Stimulated activated CD4-positive, alpha-beta T cell treated with anti-CD3 and anti-CD28 coated beads, Interleukin-1b, Interleukin-23, amount 100 ng/mL, for 1 hour (primary cell): ENCODE measurements around the gene CDC23.
"Not testable (repeated sequence)": the region's sequence is repeated elsewhere in the genome, so short reads cannot be mapped to it uniquely, and the experiment has no call there.

Experiments
- DNase-seq, 2 donors: peaks; one replicate each; pipeline ENCODE4 v3.0.0-alpha.2; 2020; ENCODE audit warnings: low read depth in 2 of 2

Gene CDC23

GRCh38 chr5:138212828-138213160 is 329 bp downstream of the CDC23 start:
- peak in 1 of 2 donors; percentile 1 for DNase-seq

DNA sequence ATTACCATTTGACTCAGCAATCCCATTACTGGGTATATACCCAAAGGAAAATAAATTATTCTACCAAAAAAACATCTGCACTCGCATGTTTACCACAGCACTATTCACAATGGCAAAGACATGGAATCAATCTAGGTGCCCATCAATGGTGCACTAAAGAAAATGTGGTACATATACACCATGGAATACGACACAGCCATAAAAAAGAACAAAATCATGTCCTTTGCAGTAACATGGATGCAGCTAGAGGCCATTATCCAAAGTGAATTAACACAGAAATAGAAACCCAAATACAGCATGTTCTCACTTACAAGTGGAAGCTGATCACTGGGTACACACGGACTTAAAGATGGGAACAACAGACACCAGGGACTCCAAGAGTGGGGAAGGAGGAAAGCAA is 2.1 kb downstream of the CDC23 start:
- DNase-seq, result no peak

DNA sequence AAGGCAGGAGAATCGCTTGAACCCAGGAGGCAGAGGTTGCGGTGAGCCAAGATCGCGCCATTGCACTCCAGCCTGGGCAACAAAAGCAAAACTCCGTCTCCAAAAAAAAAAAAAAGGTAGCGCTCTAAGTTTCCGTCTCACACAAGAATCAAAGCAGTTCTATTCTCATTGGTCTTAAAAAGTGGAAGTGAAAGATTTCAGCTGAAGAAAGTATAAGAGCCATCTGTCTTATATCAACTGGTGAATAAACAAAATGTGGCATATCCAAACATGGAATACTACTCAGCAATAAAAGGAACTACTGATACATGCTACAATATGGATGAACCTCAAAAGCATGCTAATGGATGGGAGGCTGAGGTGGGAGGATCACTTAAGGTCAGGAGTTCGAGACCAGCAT is 19.3 kb downstream of the CDC23 start:
- DNase-seq, result not testable (repeated sequence)

- no peak for DNase-seq
These were observed 20.3 kb downstream of the CDC23 start for GRCh38 chr5:138192826-138193225.

DNA sequence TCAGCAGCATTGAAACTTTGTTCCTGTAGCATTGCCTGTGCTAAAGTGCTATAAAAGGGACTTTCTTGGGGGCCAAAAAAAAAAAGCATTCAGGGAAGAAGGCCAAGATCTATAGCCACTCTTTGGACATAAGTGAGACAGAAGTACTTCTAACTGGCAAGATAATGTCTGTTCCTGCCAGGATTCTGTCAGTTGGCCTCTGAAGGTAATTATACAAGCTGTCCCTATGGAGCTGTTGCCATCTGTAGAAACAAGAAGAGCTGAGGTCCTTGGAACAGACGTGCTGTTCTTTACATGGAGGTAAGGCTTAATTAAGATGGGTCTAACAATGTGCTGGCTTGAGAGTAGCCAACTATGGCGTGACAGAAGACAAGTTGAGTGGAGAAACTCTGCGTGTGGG is 24.5 kb downstream of the CDC23 start:
- DNase-seq, result no peak

GRCh38 chr5:138186002-138186447 is 27.1 kb downstream of the CDC23 start:
- no peak for DNase-seq

GRCh38 chr5:138182808-138183207 is 30.3 kb downstream of the CDC23 start:
- no peak for DNase-seq

- no peak for DNase-seq
These were observed 32.3 kb downstream of the CDC23 start for GRCh38 chr5:138180841-138181240.

- no peak for DNase-seq
These were observed 32.8 kb downstream of the CDC23 start for GRCh38 chr5:138180183-138180782.

- no peak for DNase-seq
These were observed 33.8 kb downstream of the CDC23 start for GRCh38 chr5:138179277-138179857.

DNA sequence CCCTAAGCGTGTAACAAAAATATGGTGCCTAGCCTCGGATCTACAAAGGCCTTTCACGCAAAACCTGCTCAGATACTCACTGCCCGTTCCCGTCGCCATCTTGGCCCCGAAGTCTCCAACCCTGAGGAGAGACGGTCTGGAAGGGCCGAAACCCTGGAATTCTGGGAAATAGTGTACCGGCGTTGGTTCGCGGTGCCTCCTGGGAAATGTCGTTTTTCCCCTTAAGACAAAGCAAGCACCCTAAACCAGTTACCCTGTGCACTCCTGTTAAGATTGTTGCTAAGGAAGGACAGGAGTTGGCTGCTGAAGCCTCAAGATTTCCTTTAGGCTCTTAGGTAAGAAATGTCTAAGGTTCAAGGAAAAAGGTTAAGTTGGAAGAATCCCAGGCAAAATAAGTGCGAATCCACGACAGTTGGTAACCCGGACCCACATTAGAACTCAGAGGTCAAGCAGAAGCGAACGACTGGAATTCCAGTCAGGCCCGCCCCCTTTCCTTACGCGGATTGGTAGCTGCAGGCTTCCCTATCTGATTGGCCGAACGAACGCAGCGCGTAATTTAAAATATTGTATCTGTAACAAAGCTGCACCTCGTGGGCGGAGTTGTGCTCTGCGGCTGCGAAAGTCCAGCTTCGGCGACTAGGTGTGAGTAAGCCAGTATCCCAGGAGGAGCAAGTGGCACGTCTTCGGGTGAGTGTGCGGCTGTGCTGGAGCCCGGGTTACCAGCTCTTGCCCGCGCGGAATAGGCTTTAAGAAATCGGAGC is 34.4 kb downstream of the CDC23 start, which contains the start of the genes BRD8 and KIF20A:
Gene BRD8 (minus strand): TSS at position 115 of the 761 bp plus-strand sequence. CDS start 16 bp downstream, at position 99.
Gene KIF20A (plus strand): TSS at position 597 of the 761 bp plus-strand sequence. CDS start 569 bp downstream, outside the sequence.
- DNase-seq, result peak; percentile 59 to 78

GRCh38 chr5:138177941-138178515 is 35.1 kb downstream of the CDC23 start:
- no peak for DNase-seq

DNA sequence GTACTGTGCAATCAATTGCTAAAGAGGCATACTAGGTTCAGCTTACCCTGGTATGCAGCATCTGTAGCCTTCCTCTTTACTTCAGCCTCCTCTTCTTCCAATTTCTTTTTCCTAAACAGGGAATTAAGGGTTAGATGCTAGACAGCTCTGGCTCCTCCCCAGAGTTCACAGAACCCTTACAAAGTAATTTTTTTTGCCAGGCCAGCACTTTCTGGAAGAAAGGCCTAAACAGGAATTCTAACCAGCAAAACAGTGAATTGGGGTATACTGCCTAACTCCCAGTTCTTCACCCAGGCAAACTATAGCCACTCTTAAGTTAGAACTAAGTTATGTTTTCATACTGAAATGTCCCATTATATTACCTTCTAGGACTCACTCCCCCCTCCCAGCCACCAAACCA is 42.8 kb downstream of the CDC23 start:
- no peak for DNase-seq

- DNase-seq, result no peak
These were observed 44.0 kb downstream of the CDC23 start for GRCh38 chr5:138169124-138169523.

- DNase-seq, result no peak
These were observed 49.4 kb downstream of the CDC23 start for GRCh38 chr5:138163721-138164120.

DNA sequence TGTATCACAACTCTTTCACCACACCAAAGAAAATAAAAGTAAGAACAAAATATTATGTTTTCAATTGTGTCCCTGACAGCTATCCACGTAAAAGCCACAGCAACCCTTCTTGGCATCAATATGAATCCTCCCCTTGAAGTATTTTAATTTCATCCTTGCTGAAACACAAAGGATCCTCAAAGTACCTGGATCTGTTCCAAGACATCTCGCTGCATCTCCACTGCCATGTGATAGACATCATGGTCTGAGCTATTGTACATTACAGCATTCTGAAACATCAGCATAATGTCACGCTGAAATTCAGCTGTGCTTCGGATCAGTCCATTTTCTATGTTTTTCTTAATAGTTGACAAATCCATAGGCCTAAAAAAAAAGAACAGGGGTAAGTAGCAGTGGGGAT is 52.4 kb downstream of the CDC23 start:
- no peak for DNase-seq

DNA sequence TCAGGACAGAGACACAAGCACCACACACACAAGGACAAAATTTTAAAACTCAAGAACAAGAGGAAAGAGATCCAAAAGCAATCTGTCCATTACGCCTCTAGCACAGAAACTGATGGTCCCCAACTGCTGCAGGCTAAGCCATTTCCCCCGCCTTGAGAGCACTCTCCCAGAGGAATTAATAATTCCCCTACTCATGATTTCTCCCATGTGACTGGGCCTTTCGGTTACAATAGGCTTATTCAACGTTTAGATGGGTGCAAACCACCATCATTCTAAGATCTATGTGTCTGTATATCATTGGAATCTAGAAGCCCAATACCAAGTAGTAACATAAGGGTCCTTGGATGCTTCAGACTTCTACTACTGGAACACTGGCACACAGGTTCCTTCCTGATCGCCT is 53.5 kb downstream of the CDC23 start:
- no peak for DNase-seq

DNA sequence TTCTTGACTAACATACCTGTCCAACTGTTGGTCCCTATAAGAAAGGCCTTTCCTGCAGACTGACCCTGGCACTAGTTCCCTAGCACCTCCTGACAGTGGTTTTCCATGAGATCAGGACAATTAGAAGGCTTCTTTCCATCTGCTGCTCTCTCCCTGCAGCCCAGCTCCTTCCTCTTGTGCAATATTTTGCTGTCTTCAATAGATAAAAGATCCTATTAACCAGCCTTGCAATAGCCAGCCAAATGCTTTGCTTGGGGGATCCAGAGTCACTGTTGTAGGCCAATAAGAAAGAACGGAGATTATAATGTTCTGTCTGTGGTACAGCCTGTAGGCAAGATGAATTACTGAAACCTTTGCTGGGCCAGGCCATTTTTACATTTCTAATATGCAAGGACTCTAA is 55.5 kb downstream of the CDC23 start:
- no peak for DNase-seq

- not testable (repeated sequence) for DNase-seq
These were observed 57.1 kb downstream of the CDC23 start for GRCh38 chr5:138155977-138156376.

- DNase-seq, result no peak
These were observed 63.6 kb downstream of the CDC23 start for GRCh38 chr5:138149530-138149929.

DNA sequence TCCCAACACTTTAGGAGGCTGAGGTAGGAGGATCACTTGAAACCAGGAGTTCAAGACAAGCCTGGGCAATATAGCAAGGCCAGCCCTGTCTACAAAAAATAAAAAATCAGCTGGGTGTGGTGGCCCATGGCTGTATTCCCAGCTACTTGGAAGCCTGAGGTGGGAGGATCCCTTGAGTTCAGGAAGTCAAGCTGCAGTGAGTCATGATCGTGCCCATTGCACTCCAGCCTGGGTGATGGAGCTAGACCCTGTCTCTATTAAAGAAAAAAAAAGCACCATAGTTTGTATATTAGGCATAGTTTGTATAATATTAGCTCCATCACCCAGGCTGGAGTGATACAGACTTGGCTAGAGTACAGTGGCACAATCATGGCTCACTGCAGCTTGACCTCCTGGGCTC is 64.3 kb downstream of the CDC23 start:
- DNase-seq, result no peak

DNA sequence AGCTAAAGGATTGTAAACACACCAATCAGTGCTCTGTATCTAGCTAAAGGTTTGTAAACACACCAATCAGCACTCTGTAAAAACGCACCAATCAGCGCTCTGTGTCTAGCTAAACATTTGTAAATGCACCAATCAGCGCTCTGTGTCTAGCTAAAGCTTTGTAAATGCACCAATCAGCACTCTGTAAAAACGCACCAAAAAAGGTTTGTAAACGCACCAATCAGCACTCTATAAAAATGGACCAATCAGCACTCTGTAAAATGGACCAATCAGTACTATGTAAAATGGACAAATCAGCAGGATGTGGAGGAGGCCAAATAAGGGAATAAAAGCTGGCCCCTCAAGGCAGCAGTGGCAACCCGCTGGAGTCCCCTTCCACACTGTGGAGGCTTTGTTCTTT is 69.5 kb downstream of the CDC23 start:
- not testable (repeated sequence) for DNase-seq

DNA sequence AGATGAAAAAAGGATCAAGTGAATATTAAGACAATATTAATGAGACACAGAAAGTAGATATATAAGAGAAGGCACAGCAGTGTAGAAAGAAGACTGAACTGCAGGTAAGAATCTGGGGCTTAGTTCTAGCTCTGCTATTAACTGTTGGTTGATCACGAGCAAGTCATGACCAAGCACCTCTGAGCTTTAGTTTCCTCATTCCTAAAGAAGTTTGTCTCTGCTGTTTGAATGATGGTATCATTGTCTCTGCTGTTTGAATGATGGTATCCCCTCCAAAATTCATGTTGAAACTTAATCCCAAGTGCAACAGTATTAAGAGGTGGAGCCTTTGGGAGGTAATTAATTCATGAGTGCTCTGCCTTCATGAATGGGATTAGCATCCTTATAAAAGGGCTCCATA is 71.4 kb downstream of the CDC23 start:
- DNase-seq, result no peak
